Stimulated activated naive B cell treated with anti-CD40 and anti-IgM and Interleukin-4, amounts not matched to agents 10 μg/mL and 1 μg/mL and 100 μg/mL, for 72 hours (primary cell): Measurements from ENCODE around the gene TK1.

ENCODE experiments used
- ATAC-seq, 2 donors: fragments of 150-1000 bp; cut with Tn5 transposase; replicated peaks; 2 replicates each; pipeline ENCODE4 v1.10.0; 2021; ENCODE audit warnings: moderate library complexity in 1 of 2
- DNase-seq: peaks from one replicate; pipeline ENCODE4 v3.0.0; 2021
- H3K27ac Mint-ChIP-seq: one replicate; pipeline ENCODE4 v1.8.0; 2022; ENCODE audit warnings: mild to moderate bottlenecking, mixed read lengths
- H3K27me3 Mint-ChIP-seq, 2 donors: one replicate each; pipeline ENCODE4 v1.8.0; 2022; ENCODE audit warnings: mixed read lengths in 2 of 2
- H3K36me3 Mint-ChIP-seq, 2 donors: one replicate each; pipeline ENCODE4 v1.8.0; 2022; ENCODE audit warnings: mixed read lengths in 2 of 2, mild to moderate bottlenecking in 1 of 2
- H3K4me1 Mint-ChIP-seq, 2 donors: one replicate each; pipeline ENCODE4 v1.8.0; 2022; ENCODE audit warnings: mixed read lengths in 2 of 2, mild to moderate bottlenecking in 1 of 2
- H3K4me3 Mint-ChIP-seq, 2 donors: one replicate each; pipeline ENCODE4 v1.8.0; 2022; ENCODE audit warnings: mild to moderate bottlenecking in 2 of 2, mixed read lengths in 2 of 2, moderate library complexity in 1 of 2
- H3K9me3 Mint-ChIP-seq, 2 donors: one replicate each; pipeline ENCODE4 v1.8.0; 2022; ENCODE audit warnings: mixed read lengths in 2 of 2, mild to moderate bottlenecking in 1 of 2

The TK1 gene

GRCh38 chr17:78132084-78132676, 54.7 kb downstream of the TK1 start:
- H3K27me3 Mint-ChIP-seq: no peaks in the 10 kb centered on the region
- peaks cover 69 to 86% of the 10 kb centered on the region in 2 donors for H3K36me3 Mint-ChIP-seq
- no peaks in the 10 kb centered on the region for H3K9me3 Mint-ChIP-seq
- H3K27ac Mint-ChIP-seq: peak overlapping the region; percentile 100
- H3K4me1 Mint-ChIP-seq: peaks cover 61 to 84% of the 10 kb centered on the region in 2 donors
- peak overlapping the region; percentile 97 to 99 for H3K4me3 Mint-ChIP-seq
- peak; percentile 43 to 50 for ATAC-seq
- DNase-seq: peak; percentile 89

GRCh38 chr17:78131172-78132083, 55.4 kb downstream of the TK1 start:
- no peaks in the 10 kb centered on the region for H3K9me3 Mint-ChIP-seq
- peaks cover 70 to 85% of the 10 kb centered on the region in 2 donors for H3K36me3 Mint-ChIP-seq
- no peaks in the 10 kb centered on the region for H3K27me3 Mint-ChIP-seq
- H3K4me3 Mint-ChIP-seq: peak overlapping the region; percentile 97 to 99
- H3K27ac Mint-ChIP-seq: peak overlapping the region; percentile 98
- ATAC-seq (peak; percentile 0 to 1), DNase-seq (no peak)
- peaks cover 64 to 85% of the 10 kb centered on the region in 2 donors for H3K4me1 Mint-ChIP-seq

DNA sequence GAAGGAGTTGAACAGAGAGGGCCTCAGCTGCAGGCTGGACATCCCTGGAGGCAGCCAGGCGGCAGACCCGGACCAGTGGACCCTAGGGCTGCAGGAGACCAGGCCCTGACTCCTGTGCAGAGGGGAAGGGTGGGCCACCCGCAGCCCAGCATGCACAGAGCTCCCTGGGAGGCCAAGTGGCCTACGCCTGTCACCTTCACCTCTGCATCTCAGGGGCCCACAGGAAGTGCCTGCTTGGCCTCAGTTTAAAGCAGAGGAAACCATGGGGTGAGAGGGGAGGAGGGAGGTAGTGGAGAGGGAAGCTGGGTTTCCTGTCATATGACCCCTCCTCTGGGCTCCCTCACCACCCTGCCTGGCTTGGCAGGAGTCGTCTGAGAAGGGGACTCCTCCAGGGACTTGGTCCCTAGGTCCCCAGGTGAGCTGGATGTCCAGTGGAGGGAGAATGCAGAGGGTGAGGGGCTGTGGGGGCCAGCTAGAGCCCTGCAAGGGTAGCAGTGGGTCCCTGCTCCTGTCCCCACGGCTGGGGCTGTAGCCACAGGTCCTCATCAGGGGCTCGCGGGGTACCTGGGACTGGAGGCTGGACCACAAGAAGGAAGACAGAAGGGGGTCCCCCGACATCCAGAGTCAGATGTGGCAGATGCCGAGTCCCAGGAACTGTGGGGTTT, 56.3 kb downstream of the TK1 start, which contains the start of gene TMC8:
TSS of gene TMC8 (plus strand) at position 335 of the 665 bp plus-strand sequence. CDS start 818 bp downstream, outside the sequence.
- Mint-ChIP-seq H3K4me1 (peaks cover 66 to 85% of the 10 kb centered on the region in 2 donors), H3K27ac (peak within 1 kb of the TSS; percentile 98), H3K4me3 (peak within 1 kb of the TSS; percentile 96 to 97), H3K27me3 (no peaks in the 10 kb centered on the region), H3K9me3 (no peaks in the 10 kb centered on the region), H3K36me3 (peaks cover 66 to 85% of the 10 kb centered on the region in 2 donors)
- DNase-seq: peak; percentile 77
- peak; percentile 17 to 23 for ATAC-seq

DNA sequence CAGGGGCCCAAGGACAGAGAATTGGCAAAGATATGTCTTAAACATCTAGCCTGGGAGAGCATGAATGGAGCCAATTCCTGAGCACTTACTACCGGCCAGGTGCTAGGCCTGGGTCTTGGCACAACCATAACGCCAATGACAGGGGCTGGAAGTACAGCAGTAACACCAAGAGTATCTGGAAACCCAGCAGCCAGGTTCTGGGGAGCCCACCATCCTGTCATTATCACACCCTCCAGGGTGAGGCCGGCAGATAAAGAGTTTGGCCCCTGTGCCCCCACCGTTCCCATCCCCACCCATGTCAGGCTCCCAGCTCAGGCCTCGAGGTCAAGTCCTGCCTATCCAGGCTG, 56.8 kb downstream of the TK1 start:
- no peak for DNase-seq
- peaks cover 66 to 81% of the 10 kb centered on the region in 2 donors for H3K36me3 Mint-ChIP-seq
- H3K4me3 Mint-ChIP-seq: peak overlapping the region; percentile 96 to 97
- peaks cover 66 to 86% of the 10 kb centered on the region in 2 donors for H3K4me1 Mint-ChIP-seq
- ATAC-seq: no peak
- no peaks in the 10 kb centered on the region for H3K9me3 Mint-ChIP-seq
- H3K27ac Mint-ChIP-seq: peak overlapping the region; percentile 98
- H3K27me3 Mint-ChIP-seq: no peaks in the 10 kb centered on the region

GRCh38 chr17:78129351-78130089, 57.3 kb downstream of the TK1 start:
- peaks cover 65 to 86% of the 10 kb centered on the region in 2 donors for H3K4me1 Mint-ChIP-seq
- ATAC-seq (no peak), DNase-seq (no peak)
- H3K4me3 Mint-ChIP-seq: peak overlapping the region; percentile 96 to 97
- no peaks in the 10 kb centered on the region for H3K9me3 Mint-ChIP-seq
- peak overlapping the region; percentile 98 for H3K27ac Mint-ChIP-seq
- H3K27me3 Mint-ChIP-seq: no peaks in the 10 kb centered on the region
- peaks cover 63 to 81% of the 10 kb centered on the region in 2 donors for H3K36me3 Mint-ChIP-seq

DNA sequence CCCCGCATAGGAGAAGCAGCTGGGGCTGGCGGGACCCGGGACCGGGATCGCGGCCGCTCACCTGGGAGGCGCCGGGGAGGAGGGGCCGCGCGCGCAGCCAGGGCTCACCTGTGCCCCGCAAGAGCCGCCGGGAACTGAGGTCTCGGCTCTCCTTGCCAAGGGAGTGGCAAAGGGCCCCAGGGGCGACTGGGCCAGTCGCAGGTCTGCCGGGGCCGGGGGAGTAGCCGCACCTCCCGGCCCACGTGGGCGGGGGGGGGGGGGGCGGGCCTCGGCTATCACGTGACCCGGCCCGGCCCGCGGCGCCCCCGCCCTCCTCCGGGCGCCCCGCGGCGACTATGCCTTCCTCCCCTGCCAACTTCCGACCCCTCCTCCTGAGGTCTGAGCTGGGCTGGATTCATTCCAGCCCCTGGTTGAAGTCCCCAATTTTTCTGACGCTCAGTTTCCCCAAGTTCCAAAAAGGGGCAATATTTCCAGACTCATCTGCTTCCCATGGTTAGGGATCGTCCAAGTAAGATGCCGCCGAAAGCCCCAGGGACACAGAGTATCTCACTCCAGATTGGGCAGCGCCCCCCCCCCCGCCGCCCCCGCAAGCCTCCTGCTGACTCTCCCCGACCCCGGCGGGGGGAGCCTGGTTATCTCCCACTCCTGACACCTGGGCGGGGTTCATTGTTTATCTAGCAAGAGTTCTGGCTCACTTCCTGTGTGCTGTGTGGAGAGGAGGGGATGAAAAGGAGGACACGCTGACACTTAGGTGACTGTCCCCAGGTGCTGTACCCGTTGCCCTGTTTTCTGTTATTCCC, 58.1 kb downstream of the TK1 start, which contains the start of gene TMC6:
TSS of gene TMC6 (minus strand) at position 205 of the 800 bp plus-strand sequence. CDS start 1,923 bp downstream, outside the sequence.
- H3K27me3 Mint-ChIP-seq: no peaks in the 10 kb centered on the region
- peaks cover 65 to 86% of the 10 kb centered on the region in 2 donors for H3K4me1 Mint-ChIP-seq
- H3K27ac Mint-ChIP-seq: peak within 1 kb of the TSS; percentile 98
- H3K9me3 Mint-ChIP-seq: no peaks in the 10 kb centered on the region
- ATAC-seq (peak; percentile 22 to 25), DNase-seq (peak; percentile 79)
- H3K4me3 Mint-ChIP-seq: peak within 1 kb of the TSS; percentile 96 to 97
- peaks cover 63 to 81% of the 10 kb centered on the region in 2 donors for H3K36me3 Mint-ChIP-seq

DNA sequence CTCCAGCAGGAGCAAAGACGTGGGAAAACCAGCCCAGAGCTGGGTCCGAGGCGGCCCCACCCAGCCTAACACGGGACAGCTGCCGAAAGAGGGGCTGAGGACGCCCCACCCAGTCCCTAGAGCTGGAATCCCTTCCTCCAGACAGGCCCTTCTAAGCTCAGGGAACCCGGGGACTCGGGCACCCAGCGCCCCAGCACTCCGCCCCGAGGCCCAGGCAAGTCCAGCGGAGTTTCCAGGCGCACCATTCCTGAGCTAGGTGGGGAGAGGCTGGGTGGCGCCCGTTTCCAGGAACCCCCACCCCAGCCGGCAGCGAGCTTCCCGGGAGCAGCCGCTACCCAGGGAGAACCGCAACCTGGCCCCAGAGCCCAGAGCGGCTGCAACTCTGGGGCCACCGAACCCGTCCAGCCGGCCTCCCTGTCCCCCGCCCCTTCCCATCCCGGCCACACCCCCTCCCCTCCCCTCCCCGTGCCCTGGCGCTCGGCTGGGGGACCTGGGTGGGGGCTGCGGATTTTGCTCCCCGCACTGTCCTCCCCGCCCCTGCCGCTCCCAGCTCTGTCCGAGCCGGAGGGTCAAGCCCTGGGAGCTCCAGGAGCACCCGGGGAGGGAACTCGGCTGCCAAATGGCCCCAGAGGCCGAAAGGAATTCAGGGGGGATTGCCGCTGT, 58.8 kb downstream of the TK1 start:
- peak overlapping the region; percentile 95 to 97 for H3K4me3 Mint-ChIP-seq
- peaks cover 63 to 81% of the 10 kb centered on the region in 2 donors for H3K36me3 Mint-ChIP-seq
- no peak for ATAC-seq
- H3K27ac Mint-ChIP-seq: peak overlapping the region; percentile 98
- H3K4me1 Mint-ChIP-seq: peaks cover 66 to 86% of the 10 kb centered on the region in 2 donors
- no peak for DNase-seq
- H3K9me3 Mint-ChIP-seq: no peaks in the 10 kb centered on the region
- no peaks in the 10 kb centered on the region for H3K27me3 Mint-ChIP-seq

DNA sequence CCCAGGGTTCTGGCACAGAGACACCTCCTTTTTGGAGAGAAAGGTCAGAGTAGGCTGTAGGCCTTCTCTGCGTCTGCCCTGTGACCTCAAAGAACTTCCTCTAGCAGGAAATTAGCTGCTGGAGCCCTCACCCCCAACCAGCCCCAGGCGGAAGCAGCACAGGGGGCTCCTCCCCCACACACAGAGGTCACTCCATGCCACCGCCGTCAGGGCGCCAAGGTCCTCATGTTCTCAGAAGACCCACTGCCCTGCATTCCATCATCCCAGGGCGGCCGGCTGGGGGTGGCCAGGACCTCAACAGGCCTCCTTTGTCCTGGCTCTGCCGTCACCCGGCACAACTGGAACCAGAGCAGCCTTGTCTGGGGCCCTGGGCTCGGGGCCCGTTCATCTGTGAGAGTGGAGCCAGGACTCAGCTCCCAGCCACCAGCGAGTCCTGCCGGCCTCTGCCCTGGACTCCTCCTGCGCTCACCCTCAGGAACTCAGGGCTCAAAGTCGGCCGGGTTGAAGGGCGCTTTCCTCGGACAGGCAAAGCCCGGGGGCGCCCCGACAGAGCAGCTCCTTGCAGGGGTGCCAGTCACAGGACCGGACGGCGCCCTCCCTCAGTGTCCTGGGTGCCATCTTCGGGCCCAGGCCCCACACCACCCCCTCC, 59.5 kb downstream of the TK1 start:
- Mint-ChIP-seq H3K9me3 (no peaks in the 10 kb centered on the region), H3K4me3 (peak overlapping the region; percentile 95 to 97), H3K36me3 (peaks cover 63 to 81% of the 10 kb centered on the region in 2 donors), H3K27me3 (no peaks in the 10 kb centered on the region), H3K4me1 (peaks cover 69 to 86% of the 10 kb centered on the region in 2 donors), H3K27ac (peak overlapping the region; percentile 98)
- ATAC-seq (peak; percentile 19 to 21), DNase-seq (peak; percentile 73)

DNA sequence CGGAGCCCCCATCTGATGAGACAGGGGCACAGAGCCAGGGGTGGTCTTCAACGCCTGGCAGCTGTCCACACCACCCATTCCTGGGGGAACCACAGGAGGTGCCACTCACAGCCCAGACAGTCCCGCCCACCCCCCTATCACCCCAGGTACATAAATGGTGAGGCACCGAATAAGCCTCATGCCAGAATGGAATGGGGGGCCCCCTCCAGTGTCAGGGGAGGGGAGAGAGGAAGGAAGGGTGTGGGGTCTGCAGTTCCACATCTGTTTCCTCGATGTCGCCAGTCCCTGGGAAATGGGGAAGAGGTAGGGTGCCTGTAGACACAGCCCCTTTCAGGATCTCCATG, 60.0 kb downstream of the TK1 start:
- Mint-ChIP-seq H3K36me3 (peaks cover 65 to 82% of the 10 kb centered on the region in 2 donors), H3K27me3 (no peaks in the 10 kb centered on the region), H3K4me1 (peaks cover 70 to 88% of the 10 kb centered on the region in 2 donors), H3K27ac (peak overlapping the region; percentile 98), H3K9me3 (no peaks in the 10 kb centered on the region), H3K4me3 (peak overlapping the region; percentile 95 to 97)
- no peak for DNase-seq
- no peak for ATAC-seq

- Mint-ChIP-seq H3K4me3 (peak overlapping the region; percentile 95 to 97), H3K27me3 (no peaks in the 10 kb centered on the region), H3K4me1 (peaks cover 77 to 94% of the 10 kb centered on the region in 2 donors), H3K27ac (peak overlapping the region; percentile 98), H3K9me3 (no peaks in the 10 kb centered on the region), H3K36me3 (peaks cover 67 to 84% of the 10 kb centered on the region in 2 donors)
- DNase-seq: peak; percentile 15
- no peak for ATAC-seq
Observed at GRCh38 chr17:78125976-78126894, 60.6 kb downstream of the TK1 start.

- Mint-ChIP-seq H3K4me3 (peak overlapping the region; percentile 95 to 97), H3K9me3 (no peaks in the 10 kb centered on the region), H3K4me1 (peaks cover 78 to 95% of the 10 kb centered on the region in 2 donors), H3K27me3 (no peaks in the 10 kb centered on the region), H3K36me3 (peaks cover 67 to 84% of the 10 kb centered on the region in 2 donors), H3K27ac (peak overlapping the region; percentile 98)
- DNase-seq (peak; percentile 36), ATAC-seq (no peak)
Observed at GRCh38 chr17:78125138-78125913, 61.5 kb downstream of the TK1 start.
